Activated CD8-positive, alpha-beta memory T cell treated with anti-CD3 and anti-CD28 coated beads for 36 hours (primary cell): ENCODE measurements around the gene FBXW7. TPM values are rescaled to one million over a fixed set of nuclear protein-coding genes. Genes with fewer than 3 reads are reported as not detected.

Experiments used
- CTCF ChIA-PET: fragments of 350-600 bp; sonication (Branson Sonifier 250); formaldehyde crosslinking; loops from one replicate; lab custom pipeline; 2021; ENCODE audit warnings: antibody characterized with exemption; lab: Charles Lee
- POLR2A ChIA-PET: fragments of 350-600 bp; sonication (Branson Sonifier 250); formaldehyde crosslinking; loops from one replicate; lab custom pipeline; 2021; ENCODE audit warnings: antibody characterized with exemption; lab: Charles Lee
- total RNA-seq, 2 experiments: library from RNA; stranded (reverse); gene quantifications; one replicate each; pipeline ENCODE4 v1.2.3, GENCODE V29; 2021

The FBXW7 gene
- total RNA-seq, 2 experiments from 2014 or later, result 36.1 to 38.9 TPM

GRCh38 chr4:152369203-152369901, 166.5 kb downstream of the FBXW7 start:
- CTCF ChIA-PET, result no interaction called here

GRCh38 chr4:152368001-152368400, 167.9 kb downstream of the FBXW7 start:
- ChIA-PET POLR2A (no interaction called here), CTCF (no interaction called here)

More at GRCh38 chr4:152369203-152369901, 166.5 kb downstream of the FBXW7 start:
- POLR2A ChIA-PET, result no interaction called here

GRCh38 chr4:152364883-152365282, 171.0 kb downstream of the FBXW7 start:
- CTCF ChIA-PET, result no interaction called here
- POLR2A ChIA-PET, result no interaction called here

GRCh38 chr4:152364383-152364782, 171.5 kb downstream of the FBXW7 start:
- ChIA-PET CTCF (no interaction called here), POLR2A (no interaction called here)

- POLR2A ChIA-PET, result no interaction called here
Measured at GRCh38 chr4:152363904-152364303, 172.0 kb downstream of the FBXW7 start.

GRCh38 chr4:152363086-152363485, 172.8 kb downstream of the FBXW7 start:
- CTCF ChIA-PET, result no interaction called here
- POLR2A ChIA-PET, result no interaction called here

More at GRCh38 chr4:152363904-152364303, 172.0 kb downstream of the FBXW7 start:
- CTCF ChIA-PET, result no interaction called here

- CTCF ChIA-PET, result no interaction called here
- POLR2A ChIA-PET, result no interaction called here
Measured at GRCh38 chr4:152360045-152360410, 175.9 kb downstream of the FBXW7 start.

- ChIA-PET POLR2A (no interaction called here), CTCF (no interaction called here)
Measured at GRCh38 chr4:152359208-152360044, 176.5 kb downstream of the FBXW7 start.

- ChIA-PET CTCF (interaction anchor here (0.8 kb wide), 1 partner anchor 17 kb away, joined by 3 read pairs; no protein-coding TSS in a partner anchor), POLR2A (no interaction called here)
Measured at GRCh38 chr4:152357206-152357605, 178.7 kb downstream of the FBXW7 start.

- POLR2A ChIA-PET, result no interaction called here
- CTCF ChIA-PET, result interaction anchor here (0.8 kb wide), 1 partner anchor 16 kb away, joined by 3 read pairs; no protein-coding TSS in a partner anchor
Measured at GRCh38 chr4:152356428-152357034, 179.4 kb downstream of the FBXW7 start.

- POLR2A ChIA-PET, result no interaction called here
- CTCF ChIA-PET, result no interaction called here
Measured at GRCh38 chr4:152352622-152353116, 183.2 kb downstream of the FBXW7 start.

GRCh38 chr4:152352215-152352614, 183.7 kb downstream of the FBXW7 start:
- POLR2A ChIA-PET, result no interaction called here
- CTCF ChIA-PET, result no interaction called here

- CTCF ChIA-PET, result no interaction called here
Measured at GRCh38 chr4:152351080-152351479, 184.8 kb downstream of the FBXW7 start.

GRCh38 chr4:152348670-152349069, 187.2 kb downstream of the FBXW7 start:
- ChIA-PET CTCF (interaction anchor here (0.5 kb wide), 1 partner anchor 61 kb away, joined by 5 read pairs; no protein-coding TSS in a partner anchor), POLR2A (no interaction called here)

More at GRCh38 chr4:152351080-152351479, 184.8 kb downstream of the FBXW7 start:
- POLR2A ChIA-PET, result no interaction called here

GRCh38 chr4:152346979-152347378, 188.9 kb downstream of the FBXW7 start:
- POLR2A ChIA-PET, result no interaction called here
- CTCF ChIA-PET, result no interaction called here

- ChIA-PET CTCF (no interaction called here), POLR2A (no interaction called here)
Measured at GRCh38 chr4:152346526-152346925, 189.4 kb downstream of the FBXW7 start.

- POLR2A ChIA-PET, result no interaction called here
Measured at GRCh38 chr4:152344001-152344400, 191.9 kb downstream of the FBXW7 start.

GRCh38 chr4:152342293-152342692, 193.6 kb downstream of the FBXW7 start:
- ChIA-PET CTCF (no interaction called here), POLR2A (no interaction called here)

More at GRCh38 chr4:152344001-152344400, 191.9 kb downstream of the FBXW7 start:
- CTCF ChIA-PET, result no interaction called here

GRCh38 chr4:152340818-152341217, 195.1 kb downstream of the FBXW7 start:
- ChIA-PET POLR2A (no interaction called here), CTCF (no interaction called here)

- ChIA-PET POLR2A (interaction anchor here (0.6 kb wide), 1 partner anchor 366 kb away, joined by 4 read pairs; no protein-coding TSS in a partner anchor), CTCF (no interaction called here)
Measured at GRCh38 chr4:152339576-152339975, 196.3 kb downstream of the FBXW7 start.
